ENCODE data around the gene SYNGR1.
"Not testable (repeated sequence)": the region's sequence is repeated elsewhere in the genome, so short reads cannot be mapped to it uniquely, and the experiment has no call there.

SYNGR1 gene

DNA sequence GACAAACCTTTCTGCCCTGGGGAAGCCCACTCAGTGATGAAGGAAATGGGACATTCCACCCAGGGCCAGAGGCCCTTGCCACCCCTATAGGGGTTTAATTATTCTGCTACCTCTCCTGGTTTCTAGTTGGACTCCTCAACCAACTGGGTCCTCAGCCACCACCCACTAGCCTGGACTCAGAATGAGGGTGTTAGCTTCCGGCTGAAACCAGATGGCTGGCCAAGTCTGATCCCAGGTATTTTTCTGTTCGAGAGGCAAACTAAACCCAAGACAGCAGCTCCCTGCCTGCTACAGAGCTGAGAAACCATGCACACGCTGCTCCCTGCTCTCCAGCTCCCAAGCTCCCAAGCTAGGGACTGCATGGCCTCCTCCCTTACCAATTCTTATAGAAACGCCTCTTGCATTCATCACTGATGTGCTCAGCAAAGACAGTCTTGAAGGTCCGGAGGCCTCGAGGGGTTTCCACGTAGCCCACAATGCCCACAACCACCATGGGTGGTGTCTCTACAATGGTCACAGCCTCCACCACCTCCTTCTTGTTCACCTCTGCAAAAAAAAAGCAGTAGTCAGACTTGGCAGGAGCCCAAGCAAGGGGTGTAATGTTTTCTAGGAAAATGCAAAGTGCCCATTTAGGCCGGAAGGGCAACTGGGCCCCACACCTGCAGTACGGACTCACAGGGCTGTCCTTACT lies 32.6 kb upstream of the SYNGR1 start:
- DNase-seq: peak; percentile 61

DNA sequence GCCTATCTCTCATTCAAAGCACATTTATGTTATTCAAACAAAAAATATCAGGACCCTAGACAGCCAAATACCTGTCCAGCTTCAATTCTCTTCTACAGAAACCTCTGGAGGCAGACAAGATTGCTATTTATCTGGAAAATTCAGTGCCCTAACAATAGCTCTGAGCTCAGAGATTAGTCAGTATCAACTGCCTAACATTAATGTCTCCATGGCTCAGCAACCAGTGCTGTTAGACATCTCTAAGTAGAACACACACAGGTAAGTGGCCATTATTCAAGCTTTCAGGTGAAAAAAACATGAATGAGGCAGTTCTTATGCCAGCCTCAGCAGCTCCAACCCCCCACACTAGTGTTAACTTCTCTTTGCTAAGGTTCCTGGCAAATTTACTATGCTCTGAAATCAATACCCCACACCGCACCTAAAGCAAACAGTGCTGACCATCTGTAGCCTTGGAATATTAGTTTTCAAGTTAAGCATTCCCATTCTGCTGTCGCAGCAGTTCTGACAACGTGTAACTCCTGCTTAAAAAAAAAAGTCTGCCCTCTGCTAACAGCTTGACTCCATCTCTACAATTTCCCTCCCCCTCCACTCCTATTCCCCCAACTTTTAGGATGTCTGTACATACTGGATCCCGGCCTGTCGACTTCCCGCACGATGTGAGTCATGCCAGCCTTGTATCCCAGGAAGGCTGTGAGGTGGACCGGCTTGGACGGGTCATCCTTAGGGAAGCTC lies 31.9 kb upstream of the SYNGR1 start:
- no peak for DNase-seq

DNA sequence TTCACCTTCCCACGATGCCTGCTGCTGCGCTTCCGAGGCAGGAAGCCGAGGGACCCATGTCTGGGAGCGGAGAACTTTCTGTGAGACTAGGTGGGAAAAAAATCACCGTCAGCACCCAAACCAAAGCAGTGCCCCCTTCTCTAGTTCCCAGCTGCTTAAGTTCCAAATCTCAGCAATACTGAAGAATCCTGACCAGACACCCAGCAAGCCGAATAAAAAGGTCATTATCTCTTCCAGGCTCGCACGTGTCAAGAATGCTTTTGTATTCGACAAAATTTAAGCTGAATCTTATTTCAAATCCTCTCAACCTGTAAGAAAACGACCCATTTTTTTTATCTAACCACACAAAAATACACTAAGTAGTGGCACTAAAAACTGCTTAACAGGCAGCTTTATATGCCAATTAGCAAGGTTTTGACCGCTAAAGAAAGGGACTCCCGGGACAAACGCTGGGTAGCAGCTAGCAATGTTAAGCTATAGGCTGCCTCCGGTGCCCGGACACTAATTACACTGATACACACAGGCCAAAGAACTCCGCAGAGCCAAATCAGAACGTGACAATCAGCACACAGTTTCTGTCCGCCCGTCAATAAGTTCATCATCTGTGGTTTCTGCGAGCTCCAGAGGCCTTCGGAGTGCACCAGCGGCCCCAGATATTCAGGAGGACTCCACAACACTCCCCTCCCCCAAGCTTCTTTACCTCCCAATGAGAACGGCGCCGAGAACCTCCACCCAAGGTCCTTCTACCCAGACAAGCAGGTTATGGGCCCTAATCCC lies 31.1 kb upstream of the SYNGR1 start:
- peak; percentile 72 for DNase-seq

DNA sequence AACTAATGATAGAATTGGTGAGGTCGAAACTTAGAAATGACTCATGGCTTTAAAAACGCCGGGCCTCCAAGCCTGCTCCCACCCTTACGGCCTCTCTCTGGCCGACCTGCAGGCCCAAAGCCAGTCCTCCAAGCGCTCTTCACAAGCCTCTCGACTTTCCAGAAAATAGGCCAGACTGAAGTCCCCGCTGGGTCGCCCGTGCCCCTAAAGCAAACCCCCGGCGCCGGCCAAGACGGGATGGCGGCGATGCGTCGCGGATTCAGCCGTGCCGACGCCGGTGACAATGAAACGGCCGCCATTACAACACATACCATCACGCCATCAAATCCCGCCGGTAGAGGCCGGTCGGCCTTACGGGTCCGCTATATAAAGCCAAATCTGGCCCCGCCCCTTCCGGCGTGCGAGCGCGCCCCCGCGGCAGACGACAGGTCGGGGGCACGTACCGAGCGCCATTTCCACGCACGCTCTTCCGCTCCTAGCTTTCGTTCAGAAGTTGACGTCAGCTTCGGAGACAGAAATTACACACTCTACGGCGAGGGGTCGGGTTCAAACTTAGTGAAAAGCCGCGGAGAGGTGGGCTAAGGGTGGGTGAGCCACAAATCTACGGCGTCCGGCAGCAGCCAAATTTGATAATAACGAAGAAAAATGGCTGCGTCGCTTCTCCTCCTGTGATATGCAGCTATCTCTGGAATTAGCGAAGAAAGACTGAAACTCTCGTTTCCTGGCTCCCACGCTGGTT lies 30.3 kb upstream of the SYNGR1 start, which contains the start of gene RPL3:
TSS of gene RPL3 (minus strand) at position 340 of the 739 bp plus-strand sequence. CDS start at position 314, 26 bp downstream.
- peak; percentile 100 for DNase-seq

DNA sequence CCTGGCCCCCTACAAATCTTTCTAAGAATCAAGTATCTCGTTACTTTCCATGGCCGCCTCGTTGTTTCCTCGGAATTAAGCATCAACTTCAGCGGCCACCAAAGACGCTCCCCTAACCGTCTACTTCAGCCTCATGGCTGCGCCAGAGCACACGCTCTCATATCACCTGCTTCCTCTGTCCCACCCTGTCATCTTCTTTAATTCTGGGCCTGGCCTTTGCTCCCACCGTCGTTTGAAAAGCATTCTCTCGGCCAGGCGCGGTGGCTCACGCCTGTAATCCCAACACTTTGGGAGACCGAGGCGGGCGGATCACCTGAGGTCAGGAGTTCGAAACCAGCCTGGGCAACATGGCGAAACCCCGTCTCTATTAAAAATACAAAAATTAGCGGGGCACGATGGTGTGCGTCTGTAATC lies 29.2 kb upstream of the SYNGR1 start:
- DNase-seq: not testable (repeated sequence)

DNA sequence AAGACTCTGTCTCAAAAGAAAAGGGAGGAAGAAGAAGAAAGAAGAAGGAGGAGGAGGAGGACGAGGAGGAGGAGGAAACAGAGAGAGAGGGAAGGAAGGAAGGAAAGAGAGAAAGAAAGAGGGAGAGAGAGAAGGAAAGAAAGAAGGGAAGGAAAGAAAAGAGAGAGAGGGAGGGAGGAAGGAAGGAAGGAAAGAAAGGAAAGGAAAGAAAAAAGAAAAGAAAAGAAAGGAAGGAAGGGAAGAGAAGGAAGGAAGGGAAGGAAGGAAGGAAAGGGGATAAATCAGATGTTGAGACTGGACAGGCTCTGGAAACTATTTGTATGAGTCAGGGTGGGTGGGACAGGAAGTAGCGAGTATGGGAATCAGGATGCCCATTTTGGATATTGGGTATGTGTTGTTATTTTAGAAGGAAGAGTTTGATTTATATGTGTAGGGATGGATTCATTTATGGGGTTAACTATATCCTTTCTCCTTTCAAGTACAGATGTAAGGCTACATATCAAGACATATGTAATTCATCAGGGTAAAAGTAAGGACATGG lies 24.3 kb upstream of the SYNGR1 start:
- DNase-seq: no peak

DNA sequence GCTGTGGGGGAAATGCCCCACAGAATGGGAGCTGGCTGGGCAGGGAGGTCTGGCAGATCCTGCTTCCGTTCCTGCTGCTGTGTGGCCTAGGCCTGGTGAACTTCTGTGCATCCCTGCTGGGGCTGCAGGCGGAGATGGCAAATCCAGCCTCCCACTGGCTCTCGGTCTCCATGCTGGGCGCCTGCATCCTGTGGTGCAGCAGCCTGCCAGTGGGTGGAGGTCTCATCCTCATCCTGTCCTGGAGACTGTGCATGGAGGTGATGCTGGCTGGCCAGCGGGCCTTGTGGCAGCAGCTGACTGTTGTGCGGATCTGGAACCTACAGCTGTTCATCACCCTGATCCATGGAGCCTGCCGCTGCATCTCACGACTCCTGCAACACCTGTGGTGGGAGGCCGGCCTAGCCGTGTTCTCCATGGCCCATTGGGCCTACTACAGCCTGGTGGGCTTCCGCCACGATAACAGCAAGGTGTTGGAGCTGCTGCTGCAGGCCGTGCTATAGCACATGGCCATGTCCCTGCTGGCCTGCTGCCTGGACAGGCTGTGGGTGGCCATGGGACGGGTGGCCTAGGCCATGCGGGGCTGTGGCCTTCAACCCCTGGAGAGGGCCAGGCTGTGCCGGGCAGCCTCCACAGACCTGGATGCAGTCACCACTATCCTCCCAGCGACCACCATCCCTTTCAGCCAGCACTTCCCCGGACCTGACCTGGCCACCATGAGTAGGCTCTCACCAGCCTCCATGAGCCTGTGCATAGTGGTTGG lies 21.6 kb upstream of the SYNGR1 start:
- no peak for DNase-seq

DNA sequence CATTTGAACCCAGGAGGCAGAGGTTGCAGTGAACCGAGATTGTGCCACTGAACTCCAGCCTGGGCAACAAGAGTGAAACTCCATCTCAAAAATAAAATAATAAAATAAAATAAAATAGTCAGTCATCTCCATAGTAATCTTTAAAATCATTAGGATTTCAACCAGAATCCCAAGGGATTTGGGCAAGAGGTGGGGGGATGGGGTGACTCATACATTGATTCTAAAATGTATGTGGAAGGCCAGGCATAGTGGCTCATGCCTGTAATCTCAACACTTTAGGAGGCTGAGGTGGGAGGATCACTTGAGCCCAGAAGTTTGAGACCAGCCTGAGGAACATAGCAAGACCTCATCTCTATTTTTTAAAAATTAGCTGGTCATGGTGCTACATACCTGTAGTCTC lies 19.2 kb upstream of the SYNGR1 start:
- DNase-seq: not testable (repeated sequence)

DNA sequence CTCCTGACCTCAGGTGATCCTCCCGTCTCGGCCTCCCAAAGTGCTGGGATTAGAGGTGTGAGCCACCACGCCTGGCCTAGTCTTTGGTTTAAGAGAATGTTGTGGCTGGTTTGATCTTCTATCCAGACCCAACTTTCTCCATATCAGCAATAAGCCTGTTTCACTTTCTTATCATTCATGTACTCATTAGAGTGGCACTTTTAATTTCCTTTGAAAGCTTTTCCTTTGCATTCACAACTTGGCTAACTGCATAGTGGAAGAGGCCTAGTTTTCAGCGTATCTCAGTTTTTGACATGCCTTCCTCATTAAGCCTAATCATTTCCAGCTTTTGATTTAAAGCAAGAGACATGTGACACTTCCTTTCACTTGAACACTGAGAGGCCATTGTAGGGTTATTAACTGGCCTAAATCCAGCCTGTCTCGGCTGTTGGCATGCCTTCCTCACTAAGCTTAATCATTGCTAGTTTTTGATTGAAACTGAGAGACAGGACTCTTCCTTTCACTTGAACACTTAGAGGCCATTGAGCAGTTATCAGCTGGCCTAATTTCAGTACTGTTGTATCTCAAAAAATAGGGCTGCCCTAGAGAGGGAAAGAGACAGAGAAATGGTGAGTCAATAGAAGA lies 17.2 kb upstream of the SYNGR1 start:
- DNase-seq: no peak

DNA sequence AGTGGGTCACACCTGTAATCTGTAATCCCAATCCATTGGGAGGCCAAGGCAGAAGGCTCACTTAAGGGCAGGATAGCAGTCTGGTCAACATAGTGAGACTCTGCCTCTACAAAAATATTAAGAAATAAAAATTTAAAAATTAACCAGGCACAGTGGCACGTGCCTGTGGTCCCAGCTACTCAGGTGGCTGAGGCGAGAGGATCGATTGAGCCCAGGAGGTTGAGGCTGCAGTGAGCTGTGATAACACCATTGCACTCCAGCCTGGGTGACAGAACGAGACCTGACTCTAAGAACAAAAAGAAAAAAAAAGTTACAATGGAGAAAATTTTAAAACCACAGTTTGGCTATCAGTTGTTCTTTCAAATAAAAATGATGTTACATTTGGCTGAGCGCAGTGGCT lies 13.4 kb upstream of the SYNGR1 start:
- DNase-seq: no peak

DNA sequence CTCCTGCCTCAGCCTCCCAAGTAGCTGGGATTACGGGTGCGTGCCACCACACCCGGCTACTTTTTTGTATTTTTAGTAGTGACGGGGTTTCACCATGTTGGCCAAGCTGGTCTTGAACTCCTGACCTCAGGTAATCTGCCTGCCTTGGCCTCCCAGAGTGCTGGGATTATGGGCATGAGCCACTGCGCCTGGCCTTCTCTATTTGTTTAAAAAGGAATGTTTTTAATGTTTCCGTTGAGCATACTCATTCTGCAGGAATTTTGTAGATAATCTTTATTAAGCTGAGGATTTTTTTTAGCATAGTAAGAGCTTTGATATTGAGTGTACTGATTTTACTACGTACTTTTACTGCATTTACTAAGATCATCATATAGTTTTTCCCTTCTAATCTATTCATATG lies 10.0 kb upstream of the SYNGR1 start:
- DNase-seq: not testable (repeated sequence)

DNA sequence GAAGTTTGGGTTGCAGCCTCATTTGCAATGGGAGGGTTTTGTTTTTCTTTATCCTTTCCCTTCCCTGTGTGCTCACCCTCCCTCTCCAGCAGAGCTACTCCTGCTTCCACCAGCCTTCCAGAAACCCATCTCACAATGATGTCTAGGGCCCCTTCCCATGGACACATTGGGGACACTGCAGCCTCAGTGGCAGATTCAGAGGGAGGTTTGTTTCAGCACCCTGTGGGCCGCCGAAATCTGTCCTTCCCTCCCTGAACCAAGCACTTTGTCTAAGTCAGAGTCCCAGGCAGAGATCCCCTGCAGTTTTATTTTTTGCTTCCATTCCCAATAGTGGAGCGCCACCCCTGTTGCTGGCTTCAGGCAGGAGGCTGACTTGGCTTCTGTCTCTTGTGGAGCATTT lies 8.6 kb upstream of the SYNGR1 start:
- no peak for DNase-seq

DNA sequence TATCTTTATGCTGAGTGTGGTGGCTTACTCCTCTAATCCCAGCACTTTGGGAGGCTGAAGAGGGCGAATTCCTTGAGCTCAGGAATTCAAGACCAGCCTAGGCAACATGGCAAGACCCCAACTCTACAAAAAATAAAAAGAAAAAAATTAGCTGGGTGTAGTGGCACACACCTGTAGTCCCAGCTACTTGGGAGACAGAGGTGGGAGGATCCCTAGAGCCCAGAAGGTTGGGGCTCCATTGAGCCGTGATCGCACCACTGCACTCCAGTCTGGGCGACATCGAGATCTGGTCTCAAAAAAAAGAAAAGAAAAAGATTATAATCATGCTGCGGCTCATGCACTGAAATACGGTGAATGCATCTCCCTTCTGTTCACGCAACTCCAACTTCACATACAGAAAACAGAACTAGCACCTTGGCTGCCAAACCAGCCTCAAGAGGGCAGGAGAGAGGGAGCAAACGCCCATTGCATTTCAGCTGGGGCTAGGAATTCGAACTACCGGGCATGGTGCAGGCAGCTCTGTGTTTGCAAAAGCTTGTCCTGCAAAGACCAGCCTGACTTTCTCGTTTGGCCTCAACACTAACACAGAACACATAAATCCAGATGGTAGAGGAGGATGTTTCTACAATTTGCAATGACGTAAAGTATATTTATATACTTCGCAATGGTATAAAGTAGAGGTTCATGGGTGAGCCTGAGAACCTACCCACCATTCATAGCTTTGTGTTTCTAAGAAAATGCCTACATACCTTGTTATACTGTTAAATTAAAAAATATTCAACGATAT lies 6.3 kb upstream of the SYNGR1 start:
- peak; percentile 91 for DNase-seq

DNA sequence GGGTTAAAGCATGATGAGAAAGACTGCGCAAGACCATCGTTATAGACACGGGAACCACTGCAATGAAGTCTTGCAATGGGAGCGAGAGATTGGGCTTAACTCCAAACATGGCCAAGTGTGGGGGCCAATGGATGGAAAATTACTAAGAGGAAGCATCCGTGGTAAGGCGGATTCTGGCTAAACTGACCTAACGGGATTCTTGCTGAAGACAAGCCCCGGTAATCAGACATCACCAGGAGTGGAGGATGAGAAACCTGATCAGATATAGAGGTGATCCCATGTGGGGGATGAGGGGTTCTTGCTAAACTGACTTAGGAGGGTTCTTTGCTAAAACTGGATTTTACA lies 5.8 kb upstream of the SYNGR1 start:
- DNase-seq: no peak

DNA sequence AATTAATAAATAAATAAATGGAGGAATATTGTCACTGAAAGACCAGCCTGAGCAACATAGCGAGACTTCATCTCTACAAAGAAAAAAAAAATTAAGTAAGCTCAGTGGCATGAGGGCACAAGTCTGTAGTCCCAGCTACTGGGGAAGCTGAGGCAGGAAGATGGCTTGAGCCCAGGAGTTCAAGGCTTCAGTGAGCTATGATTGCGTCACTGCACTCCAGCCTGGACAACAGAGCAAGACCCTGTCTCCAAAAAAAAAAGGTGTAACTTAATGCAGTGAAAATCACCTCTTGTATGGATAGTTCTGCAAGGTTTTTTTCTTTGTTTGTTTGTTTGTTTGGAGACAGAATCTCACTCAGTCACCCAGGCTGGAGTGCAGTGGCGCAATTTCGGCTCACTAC lies 4.6 kb upstream of the SYNGR1 start:
- DNase-seq: no peak

DNA sequence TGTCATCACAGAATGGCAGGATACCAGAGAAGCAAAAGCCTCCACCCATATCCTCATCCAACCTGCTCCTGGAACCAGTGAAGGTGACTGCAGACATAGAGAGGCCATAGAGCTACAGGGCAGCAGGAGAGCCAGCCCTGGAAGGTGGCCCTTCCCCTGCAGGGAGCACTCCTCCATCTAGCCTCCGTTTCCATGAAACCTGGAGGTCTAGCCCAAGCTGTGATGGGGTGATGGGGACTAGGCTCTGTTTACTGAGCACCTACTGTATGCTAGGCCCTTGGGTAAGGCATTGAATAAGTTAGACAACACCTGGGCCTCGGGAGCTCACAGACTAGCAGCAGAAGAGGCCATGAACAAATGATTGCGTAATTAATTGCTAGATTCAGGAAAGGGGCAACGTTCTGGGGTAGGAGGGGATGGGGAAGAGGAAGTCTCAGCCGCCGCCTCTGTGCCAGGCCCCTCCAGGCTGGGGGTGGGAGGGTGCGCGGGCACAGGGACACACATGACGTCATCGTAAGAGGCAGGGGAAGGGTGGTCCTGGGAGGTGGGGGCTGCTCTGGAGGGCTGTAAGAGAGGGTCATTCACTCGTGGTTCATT lies 784 bp upstream of the SYNGR1 start:
- peak; percentile 78 for DNase-seq

DNA sequence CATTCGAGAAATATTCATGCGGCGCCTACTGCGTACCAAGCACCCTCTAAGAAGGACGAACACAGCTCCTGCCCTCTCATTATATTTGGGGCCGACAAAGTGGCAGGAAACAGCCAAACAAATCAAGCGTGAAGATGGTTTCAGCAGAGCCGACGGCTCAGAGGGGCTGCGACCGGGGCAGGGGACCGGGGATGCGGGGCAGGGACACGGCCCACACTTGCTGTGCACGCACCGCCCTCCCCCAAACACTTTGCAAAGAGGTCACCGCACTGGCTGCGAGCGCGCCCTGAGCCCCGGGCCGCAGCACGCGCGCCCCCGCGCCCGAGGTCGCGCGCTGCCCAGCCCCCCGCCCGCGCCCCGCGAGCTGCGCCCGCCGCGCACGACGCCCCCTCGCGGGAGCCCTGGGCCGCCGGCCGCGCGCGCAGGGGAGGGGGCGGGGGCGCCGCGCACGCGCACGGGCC lies 255 bp upstream of the SYNGR1 start:
- peak; percentile 72 for DNase-seq

DNA sequence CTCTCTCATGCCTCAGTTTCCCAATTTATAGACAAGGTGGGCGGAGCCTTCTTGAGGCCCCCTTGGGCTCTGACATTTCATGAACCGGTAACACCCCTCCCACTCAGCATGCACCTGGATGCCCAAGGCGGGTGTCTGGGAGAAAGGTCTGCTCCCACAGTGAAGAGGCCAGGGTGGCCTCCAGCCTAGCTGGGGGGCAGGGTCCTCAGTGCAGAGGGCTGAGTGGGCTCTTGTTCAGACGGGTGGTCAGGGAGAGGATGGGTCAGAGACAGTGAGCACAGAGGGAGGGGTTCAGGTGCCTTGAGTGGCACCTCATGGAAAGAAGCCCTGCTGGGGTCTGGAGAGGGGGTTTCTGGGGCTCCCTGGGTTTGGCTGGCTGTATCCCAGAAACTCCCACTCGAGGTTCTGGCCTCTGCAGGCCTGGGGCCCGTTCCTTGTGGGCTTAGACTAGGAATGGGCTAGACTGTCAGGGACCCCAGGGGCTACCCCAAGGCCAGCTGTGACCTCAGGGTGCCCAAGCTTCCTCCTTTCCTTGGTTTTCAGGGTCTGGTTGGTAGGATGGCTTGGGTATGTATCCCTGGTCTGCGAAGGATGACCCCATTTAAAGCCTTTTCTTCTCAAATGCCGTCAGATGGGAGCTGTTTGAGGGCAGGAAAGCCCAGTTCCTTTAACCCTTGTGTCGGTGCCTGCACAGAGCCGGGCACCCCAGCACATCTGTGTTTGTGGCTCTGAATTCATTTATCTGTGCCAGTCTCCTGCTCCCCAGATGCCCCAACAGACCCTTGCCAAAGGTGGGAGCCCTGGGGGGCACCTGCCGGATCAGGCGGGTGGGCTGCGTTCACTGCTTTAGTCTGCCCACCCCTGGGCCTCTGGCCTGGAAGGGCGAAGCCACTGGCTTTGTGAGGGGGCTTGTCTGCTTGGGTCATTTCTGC lies 1.2 kb downstream of the SYNGR1 start:
- DNase-seq: peak; percentile 30

DNA sequence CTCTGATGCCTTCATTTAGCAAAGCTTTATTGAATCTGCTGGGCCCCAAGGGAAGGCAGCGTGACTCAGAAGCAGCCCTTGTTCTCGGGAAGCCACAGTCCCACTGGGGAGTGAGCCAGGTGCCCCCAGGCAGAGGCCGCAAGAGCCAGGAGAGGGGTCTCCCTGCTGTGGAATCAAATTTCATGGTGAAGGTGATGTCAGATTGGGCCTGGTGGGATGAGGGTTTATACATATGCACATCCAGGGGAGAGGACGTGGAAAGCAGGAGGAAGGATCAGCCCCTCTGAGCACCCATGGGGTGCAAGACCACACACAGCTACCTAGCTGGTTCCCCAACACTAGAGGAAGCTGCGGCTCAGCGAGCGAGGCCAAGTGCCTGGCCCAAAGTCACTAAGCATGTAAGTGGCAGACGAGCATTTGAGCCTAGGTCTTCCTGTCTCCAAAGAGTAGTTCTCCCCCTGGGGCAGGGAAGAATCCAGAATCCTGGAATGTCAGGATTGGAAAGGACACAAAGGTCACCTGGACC lies 2.0 kb downstream of the SYNGR1 start:
- peak; percentile 73 for DNase-seq

Data from hematopoietic multipotent progenitor cell treated with erythropoietin and hydrocortisone succinate and interleukin-3 and kit ligand, for 4 days (in vitro differentiated cells).